ENCODE results near the gene SPINT3. TPM values are rescaled to one million over a fixed set of nuclear protein-coding genes. Genes with fewer than 3 reads are reported as not detected.

Gene SPINT3
- total RNA-seq, 1 experiment from 2014 or later, result not detected

DNA sequence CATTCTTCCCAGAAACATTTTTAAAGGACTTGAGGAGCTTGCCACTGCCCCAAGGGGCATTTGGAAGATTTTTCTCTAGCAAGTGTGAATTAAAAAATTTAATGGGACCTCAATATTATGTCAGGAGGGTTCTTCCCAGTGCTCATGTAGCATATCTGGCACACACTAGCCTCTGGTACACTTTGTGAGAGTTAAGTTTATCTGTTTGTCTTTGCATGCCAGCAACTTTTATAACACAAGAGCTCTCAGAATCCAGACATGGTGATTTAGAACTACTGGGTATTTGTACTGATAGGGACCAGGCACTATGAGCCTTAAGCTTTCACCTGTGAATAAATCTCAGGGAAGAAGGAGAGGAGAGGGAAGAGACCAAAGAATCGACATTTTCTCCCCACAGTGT lies 12.9 kb downstream of the SPINT3 start:
- Histone ChIP-seq H3K9ac (ENCODE audit: low read length) (no peak overlapping the region), H3K9me2 (ENCODE audit: insufficient read depth) (no peaks in the 10 kb centered on the region), H3K4me1 (ENCODE audit: control insufficient read depth in 1 of 2, insufficient read depth in 2 of 2, low read length in 2 of 2) (peaks cover 0 to 8% of the 10 kb centered on the region in 2 experiments; a peak in 1 of 4 replicates), H3K79me2 (ENCODE audit: insufficient read depth, low read length) (no peaks in the 10 kb centered on the region), H3K4me3 (replicated peaks in 1 of 2; ENCODE audit: low read depth in 1 of 2, low read length in 2 of 2) (no peak overlapping the region), H4K20me1 (ENCODE audit: insufficient read depth) (no peaks in the 10 kb centered on the region), H3K27me3 (ENCODE audit: insufficient read depth, low read length) (peaks cover 5% of the 10 kb centered on the region; the same call in 1 of the 2 replicates), H3K4me2 (ENCODE audit: low read length) (no peak overlapping the region), H2AFZ (ENCODE audit: low read depth, low read length, poor library complexity, severe bottlenecking) (no peak overlapping the region), H3K9me3 (ENCODE audit: control insufficient read depth in 1 of 2, insufficient read depth in 1 of 2, low read depth in 1 of 2, low read length in 2 of 2) (no peaks in the 10 kb centered on the region), H3K36me3 (ENCODE audit: control insufficient read depth in 1 of 2, insufficient read depth in 2 of 2, low read length in 2 of 2) (no peaks in the 10 kb centered on the region), H3K27ac (ENCODE audit: low read depth, low read length) (no peak overlapping the region)
- ChIA-PET POLR2A (no interaction called here), CTCF (interaction anchor here (1.2 kb wide), 1 partner anchor 65 kb away, joined by 3 read pairs; no protein-coding TSS in a partner anchor), RAD21 (ENCODE audit: low non-redundant PET in 1 of 2, low total read pairs in 2 of 2, uncharacterized antibody in 2 of 2, unreplicated experiment in 2 of 2) (no interaction called here)
- TF ChIP-seq POLR2AphosphoS5 (IDR thresholded peaks at IDR 0.05; ENCODE audit: low read depth, low read length) (no peak), ELF1 (IDR thresholded peaks at IDR 0.05; ENCODE audit: borderline replicate concordance, low read depth) (no peak), FOSL1 (IDR thresholded peaks at IDR 0.05; ENCODE audit: low read depth) (no peak), SRF (IDR thresholded peaks at IDR 0.05; ENCODE audit: low read depth) (no peak), POLR2A (IDR thresholded peaks at IDR 0.05; ENCODE audit: borderline replicate concordance, extremely low read depth, insufficient read depth, insufficient read length) (no peak)
- TF ChIP-seq, protein P1, sequence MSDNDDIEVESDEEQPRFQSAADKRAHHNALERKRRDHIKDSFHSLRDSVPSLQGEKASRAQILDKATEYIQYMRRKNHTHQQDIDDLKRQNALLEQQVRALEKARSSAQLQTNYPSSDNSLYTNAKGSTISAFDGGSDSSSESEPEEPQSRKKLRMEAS (IDR thresholded peaks at IDR 0.05), result no peak
- TF ChIP-seq, protein P2, sequence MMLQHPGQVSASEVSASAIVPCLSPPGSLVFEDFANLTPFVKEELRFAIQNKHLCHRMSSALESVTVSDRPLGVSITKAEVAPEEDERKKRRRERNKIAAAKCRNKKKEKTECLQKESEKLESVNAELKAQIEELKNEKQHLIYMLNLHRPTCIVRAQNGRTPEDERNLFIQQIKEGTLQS (IDR thresholded peaks at IDR 0.05), result no peak
- DNase-seq (ENCODE audit: low read depth, low spot score) (no peak), ATAC-seq (no peak)
- BruUV-seq (replicated peaks), result no TSS peak
- intact Hi-C loops (cut with micrococcal nuclease), result no loop called here

DNA sequence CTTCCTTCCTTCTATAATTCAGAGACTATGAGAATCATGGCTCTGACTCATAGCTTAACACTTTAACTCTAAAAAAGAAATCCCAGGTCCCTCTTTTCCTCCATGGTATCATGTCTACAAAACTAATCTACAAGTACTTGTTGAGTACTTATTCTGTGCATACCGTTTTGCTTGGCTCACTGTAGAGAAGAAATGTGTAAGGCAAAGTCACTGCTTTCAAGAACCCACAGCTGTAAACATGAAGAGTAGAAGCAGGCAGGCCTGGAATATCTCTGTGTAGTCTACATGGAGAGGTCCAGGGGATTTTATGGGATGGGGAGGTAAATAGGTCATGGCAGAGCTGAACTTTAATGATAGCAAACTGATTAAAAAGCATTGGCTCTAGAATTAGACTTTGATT lies 13.8 kb downstream of the SPINT3 start:
- no TSS peak for BruUV-seq (replicated peaks)
- ATAC-seq (no peak), DNase-seq (ENCODE audit: low read depth, low spot score) (no peak)
- Histone ChIP-seq H3K4me3 (replicated peaks in 1 of 2; ENCODE audit: low read depth in 1 of 2, low read length in 2 of 2) (no peak overlapping the region), H3K27me3 (ENCODE audit: insufficient read depth, low read length) (peaks cover 9% of the 10 kb centered on the region; the same call in 1 of the 2 replicates), H3K4me2 (ENCODE audit: low read length) (no peak overlapping the region), H2AFZ (ENCODE audit: low read depth, low read length, poor library complexity, severe bottlenecking) (no peak overlapping the region), H4K20me1 (ENCODE audit: insufficient read depth) (no peaks in the 10 kb centered on the region), H3K27ac (ENCODE audit: low read depth, low read length) (no peak overlapping the region), H3K79me2 (ENCODE audit: insufficient read depth, low read length) (no peaks in the 10 kb centered on the region), H3K9ac (ENCODE audit: low read length) (no peak overlapping the region), H3K9me2 (ENCODE audit: insufficient read depth) (no peaks in the 10 kb centered on the region), H3K9me3 (ENCODE audit: control insufficient read depth in 1 of 2, insufficient read depth in 1 of 2, low read depth in 1 of 2, low read length in 2 of 2) (no peaks in the 10 kb centered on the region), H3K36me3 (ENCODE audit: control insufficient read depth in 1 of 2, insufficient read depth in 2 of 2, low read length in 2 of 2) (no peaks in the 10 kb centered on the region), H3K4me1 (ENCODE audit: control insufficient read depth in 1 of 2, insufficient read depth in 2 of 2, low read length in 2 of 2) (no peaks in the 10 kb centered on the region)
- TF ChIP-seq RAD21 (IDR thresholded peaks at IDR 0.05; ENCODE audit: low read depth) (no peak), CEBPB (IDR thresholded peaks at IDR 0.05; ENCODE audit: low read depth) (no peak), SIN3A (IDR thresholded peaks at IDR 0.05; ENCODE audit: low read depth) (no peak), SP1 (IDR thresholded peaks at IDR 0.05; ENCODE audit: low read depth) (no peak), JUND (IDR thresholded peaks at IDR 0.05) (no peak)
- TF ChIP-seq, protein P3, sequence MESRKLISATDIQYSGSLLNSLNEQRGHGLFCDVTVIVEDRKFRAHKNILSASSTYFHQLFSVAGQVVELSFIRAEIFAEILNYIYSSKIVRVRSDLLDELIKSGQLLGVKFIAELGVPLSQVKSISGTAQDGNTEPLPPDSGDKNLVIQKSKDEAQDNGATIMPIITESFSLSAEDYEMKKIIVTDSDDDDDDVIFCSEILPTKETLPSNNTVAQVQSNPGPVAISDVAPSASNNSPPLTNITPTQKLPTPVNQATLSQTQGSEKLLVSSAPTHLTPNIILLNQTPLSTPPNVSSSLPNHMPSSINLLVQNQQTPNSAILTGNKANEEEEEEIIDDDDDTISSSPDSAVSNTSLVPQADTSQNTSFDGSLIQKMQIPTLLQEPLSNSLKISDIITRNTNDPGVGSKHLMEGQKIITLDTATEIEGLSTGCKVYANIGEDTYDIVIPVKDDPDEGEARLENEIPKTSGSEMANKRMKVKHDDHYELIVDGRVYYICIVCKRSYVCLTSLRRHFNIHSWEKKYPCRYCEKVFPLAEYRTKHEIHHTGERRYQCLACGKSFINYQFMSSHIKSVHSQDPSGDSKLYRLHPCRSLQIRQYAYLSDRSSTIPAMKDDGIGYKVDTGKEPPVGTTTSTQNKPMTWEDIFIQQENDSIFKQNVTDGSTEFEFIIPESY (IDR thresholded peaks at IDR 0.05; ENCODE audit: extremely low read depth, insufficient replicate concordance, low read length), result no peak
- ChIA-PET RAD21 (ENCODE audit: low non-redundant PET in 1 of 2, low total read pairs in 2 of 2, uncharacterized antibody in 2 of 2, unreplicated experiment in 2 of 2) (no interaction called here), CTCF (no interaction called here), POLR2A (no interaction called here)
- intact Hi-C loops (cut with micrococcal nuclease), result no loop called here

Measured in HCT116 (cell line).